Measurements from ENCODE around the gene SFTPD. TPM values are rescaled to one million over a fixed set of nuclear protein-coding genes. Genes with fewer than 3 reads are reported as not detected.
"Not testable (repeated sequence)": the region's sequence is repeated elsewhere in the genome, so short reads cannot be mapped to it uniquely, and the experiment has no call there.

Gene SFTPD
- total and polyA plus RNA-seq, 8 donors: 0.31 to 12.9 (median 0.97) TPM; not detected in 4

DNA sequence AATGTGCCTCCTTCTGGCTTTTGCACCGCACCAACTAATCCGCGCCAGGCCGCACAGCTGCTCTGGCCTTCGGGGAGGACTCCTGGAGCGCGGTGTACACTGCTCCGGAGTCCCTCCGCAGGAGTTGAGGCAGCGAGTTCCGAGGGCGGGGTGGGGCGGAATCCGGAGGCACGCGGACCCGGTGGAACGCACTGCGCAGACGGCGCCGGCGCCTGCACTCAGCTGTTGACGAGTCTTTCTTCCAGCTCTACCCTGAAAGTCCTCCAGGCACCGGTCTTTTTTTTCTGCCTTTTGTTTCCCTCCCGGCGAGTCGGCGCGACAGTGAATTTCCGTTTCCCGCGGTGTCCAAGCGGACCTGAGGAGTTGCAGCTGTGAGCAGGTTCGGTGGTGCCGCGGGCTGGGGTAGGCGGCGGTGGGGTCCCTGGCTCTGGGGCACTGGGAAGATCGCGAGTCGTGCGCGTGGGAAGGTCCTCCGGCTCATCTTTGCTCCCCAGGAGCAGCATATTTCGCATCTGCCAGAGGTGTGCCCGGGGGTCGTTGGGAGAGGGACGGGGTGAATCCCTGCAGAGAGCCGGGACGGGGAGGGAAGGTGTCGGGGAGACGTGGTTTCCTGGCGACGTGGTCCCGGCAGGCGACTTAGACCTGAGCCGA, 44.1 kb downstream of the SFTPD start:
- Histone ChIP-seq H3K27me3 (peaks cover 0 to 7% (median 3%) of the 10 kb centered on the region in 3 donors), H3K4me1 (peaks cover 0 to 18% (median 6%) of the 10 kb centered on the region in 4 donors), H3K36me3 (peaks cover 0 to 4% (median 0%) of the 10 kb centered on the region in 4 donors), H3K4me3 (peak overlapping the region; percentile 53 to 72 (median 66)), H3K9me3 (no peaks in the 10 kb centered on the region), H3K27ac (peak overlapping the region; percentile 47 to 86 (median 74))
- TF ChIP-seq, protein P1, sequence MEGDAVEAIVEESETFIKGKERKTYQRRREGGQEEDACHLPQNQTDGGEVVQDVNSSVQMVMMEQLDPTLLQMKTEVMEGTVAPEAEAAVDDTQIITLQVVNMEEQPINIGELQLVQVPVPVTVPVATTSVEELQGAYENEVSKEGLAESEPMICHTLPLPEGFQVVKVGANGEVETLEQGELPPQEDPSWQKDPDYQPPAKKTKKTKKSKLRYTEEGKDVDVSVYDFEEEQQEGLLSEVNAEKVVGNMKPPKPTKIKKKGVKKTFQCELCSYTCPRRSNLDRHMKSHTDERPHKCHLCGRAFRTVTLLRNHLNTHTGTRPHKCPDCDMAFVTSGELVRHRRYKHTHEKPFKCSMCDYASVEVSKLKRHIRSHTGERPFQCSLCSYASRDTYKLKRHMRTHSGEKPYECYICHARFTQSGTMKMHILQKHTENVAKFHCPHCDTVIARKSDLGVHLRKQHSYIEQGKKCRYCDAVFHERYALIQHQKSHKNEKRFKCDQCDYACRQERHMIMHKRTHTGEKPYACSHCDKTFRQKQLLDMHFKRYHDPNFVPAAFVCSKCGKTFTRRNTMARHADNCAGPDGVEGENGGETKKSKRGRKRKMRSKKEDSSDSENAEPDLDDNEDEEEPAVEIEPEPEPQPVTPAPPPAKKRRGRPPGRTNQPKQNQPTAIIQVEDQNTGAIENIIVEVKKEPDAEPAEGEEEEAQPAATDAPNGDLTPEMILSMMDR (IDR thresholded peaks at IDR 0.05): no peak
- TF ChIP-seq POLR2A (IDR thresholded peaks at IDR 0.05): no peak
- no peak for TF ChIP-seq EP300 (IDR thresholded peaks at IDR 0.05)
- TF ChIP-seq POLR2AphosphoS5 (IDR thresholded peaks at IDR 0.05): peak in 1 of 3 donors; percentile 18
- peak; percentile 71 to 87 for DNase-seq
- WGBS, 5 donors: 0 to 1% (median 0%) methylated on average over 30 to 58 of the region's 58 CpGs
- intact Hi-C loops (cut with DNase I; ENCODE audit: low total_unique reads): no loop called here

DNA sequence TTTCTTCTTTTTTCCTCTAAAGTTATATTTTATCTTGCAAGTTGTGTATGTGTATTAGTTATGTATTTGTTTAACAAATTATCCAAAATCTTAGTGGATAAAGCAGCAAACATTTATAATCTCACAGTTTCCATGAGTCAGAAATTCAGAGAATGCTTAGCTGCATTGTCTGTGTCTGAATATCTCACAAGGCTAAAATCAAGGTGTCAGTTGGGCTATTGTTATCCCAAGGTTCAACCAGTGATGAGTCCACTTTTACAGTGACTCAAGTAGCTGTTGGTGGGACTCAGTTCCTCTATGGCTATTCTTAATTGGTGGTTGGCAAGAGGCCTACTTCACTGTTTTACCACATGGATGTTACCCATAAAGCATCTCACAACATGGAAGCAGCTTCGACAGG, 47.3 kb downstream of the SFTPD start:
- H3K4me1 ChIP-seq: peaks cover 0 to 18% (median 6%) of the 10 kb centered on the region in 4 donors
- DNase-seq; H3K27ac ChIP-seq; H3K36me3 ChIP-seq; H3K9me3 ChIP-seq; intact Hi-C loops (cut with DNase I; ENCODE audit: low total_unique reads); H3K27me3 ChIP-seq; H3K4me3 ChIP-seq: not testable (repeated sequence)
- WGBS, 5 donors: 58 to 81% (median 75%) methylated on average over 1 of the region's 1 CpG

DNA sequence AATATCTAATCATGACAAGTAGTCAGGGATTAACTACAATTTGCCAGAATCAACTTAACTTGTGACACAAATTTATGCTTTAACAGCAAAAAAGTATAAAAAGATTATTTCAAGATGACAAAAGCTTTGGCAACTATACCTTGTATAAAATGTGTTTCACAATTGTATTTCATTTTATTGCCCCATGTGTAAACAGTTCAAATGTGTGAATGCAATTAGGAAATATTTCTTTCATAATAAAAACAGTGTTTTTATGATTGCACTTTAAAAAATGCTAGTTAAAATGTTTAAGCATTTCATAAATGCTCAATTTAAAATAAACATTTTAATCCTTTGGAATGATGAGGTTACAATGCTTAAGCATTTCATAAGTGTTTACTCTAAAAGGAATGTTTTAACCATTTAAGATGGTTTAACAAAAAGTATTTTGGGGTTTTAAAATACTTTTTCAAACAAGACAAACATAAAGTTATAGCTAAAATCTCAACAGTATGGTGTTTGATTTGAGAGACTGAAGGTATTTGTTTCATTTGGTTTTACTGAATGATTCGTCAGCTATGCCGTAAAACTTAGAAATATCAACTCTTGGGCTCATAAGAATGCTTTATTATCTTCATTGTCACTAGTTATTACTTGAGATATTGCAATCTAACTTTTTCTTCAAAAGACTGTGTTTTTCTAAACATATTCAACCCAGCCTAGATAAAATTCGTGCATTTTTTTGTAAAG, 50.1 kb downstream of the SFTPD start:
- TF ChIP-seq POLR2A (IDR thresholded peaks at IDR 0.05): no peak
- no peak for TF ChIP-seq POLR2AphosphoS5 (IDR thresholded peaks at IDR 0.05)
- TF ChIP-seq EP300 (IDR thresholded peaks at IDR 0.05): no peak
- TF ChIP-seq, protein P1 (IDR thresholded peaks at IDR 0.05): no peak
- Histone ChIP-seq H3K9me3 (no peaks in the 10 kb centered on the region), H3K27ac (no peak overlapping the region), H3K4me1 (no peaks in the 10 kb centered on the region), H3K36me3 (no peaks in the 10 kb centered on the region), H3K4me3 (no peak overlapping the region), H3K27me3 (no peaks in the 10 kb centered on the region)
- no peak for DNase-seq
- 74 to 79% (median 78%) methylated on average over 3 of the region's 3 CpGs for WGBS, 5 donors
- intact Hi-C loops (cut with DNase I; ENCODE audit: low total_unique reads): no loop called here

DNA sequence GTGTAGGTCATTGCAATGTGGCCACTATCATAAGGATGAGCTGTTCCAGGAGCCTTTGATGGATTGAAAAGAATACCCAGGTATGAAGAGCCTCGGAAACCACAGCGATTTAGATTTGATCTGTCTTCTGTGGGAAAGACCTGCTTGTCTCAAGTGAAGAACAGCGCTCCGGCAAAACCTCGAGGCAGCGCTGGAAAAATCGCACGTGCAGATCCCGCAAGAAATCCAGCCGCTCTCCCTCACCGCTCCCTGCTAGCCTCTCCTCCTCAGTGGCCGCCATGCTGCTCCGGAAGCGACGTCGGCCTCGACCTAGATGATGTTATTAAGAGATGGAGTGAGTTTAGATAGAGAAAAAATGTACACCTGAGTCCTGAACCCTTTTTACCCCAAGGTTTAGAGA, 56.0 kb downstream of the SFTPD start:
- H3K9me3 ChIP-seq; H3K4me1 ChIP-seq; DNase-seq; intact Hi-C loops (cut with DNase I; ENCODE audit: low total_unique reads); H3K27ac ChIP-seq; H3K36me3 ChIP-seq; H3K27me3 ChIP-seq; H3K4me3 ChIP-seq: not testable (repeated sequence)
- 89 to 94% (median 93%) methylated on average over 17 of the region's 17 CpGs for WGBS, 5 donors

DNA sequence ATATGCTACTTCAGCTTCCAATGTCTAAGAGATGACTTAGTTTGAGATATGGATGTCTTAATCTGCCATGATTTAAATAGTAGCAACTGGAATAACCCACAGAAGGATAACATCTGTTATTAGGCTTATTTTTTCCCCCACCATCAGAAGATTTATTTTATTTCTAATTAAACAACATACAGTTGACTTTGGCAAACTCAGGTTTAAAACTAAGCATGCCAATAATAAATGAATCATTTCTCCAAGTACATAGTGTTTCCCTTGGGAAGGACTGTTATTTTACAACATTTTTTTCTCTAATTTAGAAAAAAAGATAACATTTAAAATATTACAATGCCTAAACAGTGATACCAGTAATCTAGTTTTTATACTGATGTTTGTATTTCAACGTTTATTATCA, 58.4 kb downstream of the SFTPD start:
- TF ChIP-seq POLR2A (IDR thresholded peaks at IDR 0.05) (no peak), EP300 (IDR thresholded peaks at IDR 0.05) (no peak), POLR2AphosphoS5 (IDR thresholded peaks at IDR 0.05) (no peak)
- TF ChIP-seq, protein P1 (IDR thresholded peaks at IDR 0.05): no peak
- DNase-seq: no peak
- intact Hi-C loops (cut with DNase I; ENCODE audit: low total_unique reads): no loop called here
- Histone ChIP-seq H3K4me3 (no peak overlapping the region), H3K27ac (no peak overlapping the region), H3K27me3 (no peaks in the 10 kb centered on the region), H3K4me1 (no peaks in the 10 kb centered on the region), H3K36me3 (no peaks in the 10 kb centered on the region), H3K9me3 (no peaks in the 10 kb centered on the region)
- 11 to 30% (median 19%) methylated on average over 1 of the region's 1 CpG for WGBS, 5 donors

DNA sequence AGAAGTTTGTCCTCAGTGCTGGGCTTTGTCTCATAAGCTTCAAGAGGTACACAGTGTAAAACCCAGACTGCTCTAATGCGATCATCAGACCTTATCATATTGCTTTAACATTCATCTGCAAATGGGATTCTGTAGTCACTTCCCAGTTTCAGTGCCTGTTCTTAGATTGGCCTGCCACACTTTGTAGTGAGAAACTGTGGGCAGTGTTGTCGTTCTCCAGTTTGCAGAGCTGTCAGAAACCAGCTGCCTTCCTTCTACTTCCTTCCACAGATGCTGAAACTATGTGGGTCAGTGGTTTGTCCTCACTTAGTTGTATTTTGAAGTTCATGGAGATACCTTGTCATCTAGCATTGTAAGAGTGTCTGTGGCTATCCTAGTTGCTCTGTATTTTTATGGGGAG, 59.9 kb downstream of the SFTPD start:
- H3K4me3 ChIP-seq; intact Hi-C loops (cut with DNase I; ENCODE audit: low total_unique reads); H3K36me3 ChIP-seq; H3K27me3 ChIP-seq; H3K27ac ChIP-seq; H3K9me3 ChIP-seq; H3K4me1 ChIP-seq: not testable (repeated sequence)
- 43 to 63% (median 53%) methylated on average over 2 of the region's 2 CpGs for WGBS, 5 donors
- peak in 1 of 2 donors; percentile 8 for DNase-seq
